HepG2 (cell line): Measurements from ENCODE around the gene ARIH1. TPM values are rescaled to one million over a fixed set of nuclear protein-coding genes. Genes with fewer than 3 reads are reported as not detected.

Experiments used
- ARNTL ChIP-seq: sonication (generic); formaldehyde crosslinking; IDR thresholded peaks from 2 replicates; pipeline ENCODE4 v1.4.0; 2020; ENCODE audit warnings: mild to moderate bottlenecking, missing genetic modification reagents
- CEBPZ ChIP-seq: IDR thresholded peaks from 2 replicates; pipeline ENCODE4 v1.6.1; 2012; ENCODE audit warnings: low read length, improper control_type of control experiment
- NAIF1 ChIP-seq: sonication (generic); formaldehyde crosslinking; IDR thresholded peaks from 2 replicates; pipeline ENCODE4 v1.5.0; 2020; ENCODE audit warnings: mild to moderate bottlenecking, missing genetic modification reagents, borderline replicate concordance
- POLR2AphosphoS5 ChIP-seq: IDR thresholded peaks from 2 replicates; pipeline ENCODE4 v1.6.1; 2012; ENCODE audit warnings: low read depth, low read length
- ZGPAT ChIP-seq: IDR thresholded peaks from 2 replicates; pipeline ENCODE4 v1.6.1; 2016; ENCODE audit warnings: mild to moderate bottlenecking
- ZNF432 ChIP-seq: sonication (generic); formaldehyde crosslinking; IDR thresholded peaks from 2 replicates; pipeline ENCODE4 v1.5.0; 2020; ENCODE audit warnings: missing genetic modification reagents, mild to moderate bottlenecking, borderline replicate concordance
- ZNF609 ChIP-seq: sonication (generic); formaldehyde crosslinking; IDR thresholded peaks from 2 replicates; pipeline ENCODE4 v1.4.0; 2020; ENCODE audit warnings: mild to moderate bottlenecking, missing genetic modification reagents, borderline replicate concordance
- ZNF788 ChIP-seq: sonication (generic); formaldehyde crosslinking; IDR thresholded peaks from 2 replicates; pipeline ENCODE4 v1.5.0; 2020; ENCODE audit warnings: mild to moderate bottlenecking, missing genetic modification reagents, borderline replicate concordance
- polyA plus RNA-seq, 8 experiments: library from polyadenylated mRNA; depleted of rRNA in 3 of 8; stranded (reverse) in 7 of 8; unstranded in 1 of 8; fragments of >200 nt; fragmentation: Illumina TruSeq in 4 of 8; extraction: Trizol in 4 of 8; gene quantifications; 2 replicates each; pipeline versions ENCODE4 v1.2.1 to v1.2.3, GENCODE V29; 2011 to 2016; ENCODE audit warnings: low read depth in 4 of 8, missing spikeins in 1 of 8, mixed read lengths in 1 of 8; ENCODE audit not compliant: insufficient read depth in 1 of 8
- total RNA-seq, 5 experiments: library from RNA; depleted of rRNA; stranded (reverse); fragments of >200 nt; fragmentation: Illumina TruSeq; extraction: Trizol; gene quantifications; 2 replicates each; pipeline ENCODE4 v1.2.3, GENCODE V29; 2016; ENCODE audit warnings: low read depth in 1 of 5
- TF ChIP-seq, protein P1 (sequence below): sonication (generic); formaldehyde crosslinking; IDR thresholded peaks from 2 replicates; pipeline ENCODE4 v1.5.0; 2020; ENCODE audit warnings: mild to moderate bottlenecking, missing genetic modification reagents
- TF ChIP-seq, protein P2 (sequence below): sonication (generic); formaldehyde crosslinking; IDR thresholded peaks from 2 replicates; pipeline ENCODE4 v1.5.1; 2020; ENCODE audit warnings: mild to moderate bottlenecking, missing genetic modification reagents, moderate library complexity

The ARIH1 gene
- total and polyA plus RNA-seq, 2 of the 13 experiments (the other 11 are each of a cell fraction or from before 2014, with no cell fraction given): 38.8 to 59.8 TPM

DNA sequence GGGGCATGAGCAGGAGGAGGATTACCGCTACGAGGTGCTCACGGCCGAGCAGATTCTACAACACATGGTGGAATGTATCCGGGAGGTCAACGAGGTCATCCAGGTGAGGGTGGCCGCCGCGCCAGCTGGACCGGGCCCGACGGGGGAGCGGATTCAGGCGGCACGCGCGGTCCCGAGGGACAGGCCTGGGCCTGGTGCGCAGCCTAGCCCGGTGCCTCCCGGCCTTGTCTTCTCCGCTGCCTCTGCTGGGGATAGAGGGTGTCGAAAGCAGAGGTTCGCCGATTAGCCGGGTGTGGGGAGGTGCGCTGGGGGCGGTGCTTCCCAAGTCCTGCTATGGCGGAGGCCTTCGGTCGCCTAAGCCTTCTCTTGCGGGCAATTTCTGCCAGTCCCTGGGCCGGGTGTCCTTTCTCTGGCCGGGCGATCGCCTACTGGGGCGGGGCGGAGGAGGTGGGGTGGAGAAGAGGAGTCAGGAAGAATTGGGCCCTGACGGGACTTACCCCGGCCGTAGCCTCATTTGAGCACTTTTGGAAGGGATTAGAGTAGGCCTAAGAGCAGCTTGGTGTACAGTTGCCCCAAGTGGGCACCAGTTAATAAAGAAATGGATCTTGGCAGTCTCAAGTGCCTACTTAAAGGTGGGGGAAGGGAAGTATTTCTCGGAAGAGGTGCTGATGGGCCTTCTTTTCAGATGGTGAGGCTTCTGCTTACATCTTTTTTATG, 940 bp downstream of the ARIH1 start (continued):
- TF ChIP-seq ZNF609 (0 out of 2 replicates have a peak, but pooled peaks have one; percentile 14), NAIF1 (no peak), ARNTL (CRISPR knock-in tag) (no peak), POLR2AphosphoS5 (peak; percentile 47; the same call in 1 of the 2 replicates), ZNF788 (no peak), ZNF432 (CRISPR knock-in tag) (no peak), ZGPAT (CRISPR knock-in tag) (no peak), CEBPZ (no peak)
- TF ChIP-seq, protein P1, sequence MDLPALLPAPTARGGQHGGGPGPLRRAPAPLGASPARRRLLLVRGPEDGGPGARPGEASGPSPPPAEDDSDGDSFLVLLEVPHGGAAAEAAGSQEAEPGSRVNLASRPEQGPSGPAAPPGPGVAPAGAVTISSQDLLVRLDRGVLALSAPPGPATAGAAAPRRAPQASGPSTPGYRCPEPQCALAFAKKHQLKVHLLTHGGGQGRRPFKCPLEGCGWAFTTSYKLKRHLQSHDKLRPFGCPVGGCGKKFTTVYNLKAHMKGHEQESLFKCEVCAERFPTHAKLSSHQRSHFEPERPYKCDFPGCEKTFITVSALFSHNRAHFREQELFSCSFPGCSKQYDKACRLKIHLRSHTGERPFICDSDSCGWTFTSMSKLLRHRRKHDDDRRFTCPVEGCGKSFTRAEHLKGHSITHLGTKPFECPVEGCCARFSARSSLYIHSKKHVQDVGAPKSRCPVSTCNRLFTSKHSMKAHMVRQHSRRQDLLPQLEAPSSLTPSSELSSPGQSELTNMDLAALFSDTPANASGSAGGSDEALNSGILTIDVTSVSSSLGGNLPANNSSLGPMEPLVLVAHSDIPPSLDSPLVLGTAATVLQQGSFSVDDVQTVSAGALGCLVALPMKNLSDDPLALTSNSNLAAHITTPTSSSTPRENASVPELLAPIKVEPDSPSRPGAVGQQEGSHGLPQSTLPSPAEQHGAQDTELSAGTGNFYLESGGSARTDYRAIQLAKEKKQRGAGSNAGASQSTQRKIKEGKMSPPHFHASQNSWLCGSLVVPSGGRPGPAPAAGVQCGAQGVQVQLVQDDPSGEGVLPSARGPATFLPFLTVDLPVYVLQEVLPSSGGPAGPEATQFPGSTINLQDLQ (CRISPR knock-in tag): peak; percentile 80
- TF ChIP-seq, protein P2, sequence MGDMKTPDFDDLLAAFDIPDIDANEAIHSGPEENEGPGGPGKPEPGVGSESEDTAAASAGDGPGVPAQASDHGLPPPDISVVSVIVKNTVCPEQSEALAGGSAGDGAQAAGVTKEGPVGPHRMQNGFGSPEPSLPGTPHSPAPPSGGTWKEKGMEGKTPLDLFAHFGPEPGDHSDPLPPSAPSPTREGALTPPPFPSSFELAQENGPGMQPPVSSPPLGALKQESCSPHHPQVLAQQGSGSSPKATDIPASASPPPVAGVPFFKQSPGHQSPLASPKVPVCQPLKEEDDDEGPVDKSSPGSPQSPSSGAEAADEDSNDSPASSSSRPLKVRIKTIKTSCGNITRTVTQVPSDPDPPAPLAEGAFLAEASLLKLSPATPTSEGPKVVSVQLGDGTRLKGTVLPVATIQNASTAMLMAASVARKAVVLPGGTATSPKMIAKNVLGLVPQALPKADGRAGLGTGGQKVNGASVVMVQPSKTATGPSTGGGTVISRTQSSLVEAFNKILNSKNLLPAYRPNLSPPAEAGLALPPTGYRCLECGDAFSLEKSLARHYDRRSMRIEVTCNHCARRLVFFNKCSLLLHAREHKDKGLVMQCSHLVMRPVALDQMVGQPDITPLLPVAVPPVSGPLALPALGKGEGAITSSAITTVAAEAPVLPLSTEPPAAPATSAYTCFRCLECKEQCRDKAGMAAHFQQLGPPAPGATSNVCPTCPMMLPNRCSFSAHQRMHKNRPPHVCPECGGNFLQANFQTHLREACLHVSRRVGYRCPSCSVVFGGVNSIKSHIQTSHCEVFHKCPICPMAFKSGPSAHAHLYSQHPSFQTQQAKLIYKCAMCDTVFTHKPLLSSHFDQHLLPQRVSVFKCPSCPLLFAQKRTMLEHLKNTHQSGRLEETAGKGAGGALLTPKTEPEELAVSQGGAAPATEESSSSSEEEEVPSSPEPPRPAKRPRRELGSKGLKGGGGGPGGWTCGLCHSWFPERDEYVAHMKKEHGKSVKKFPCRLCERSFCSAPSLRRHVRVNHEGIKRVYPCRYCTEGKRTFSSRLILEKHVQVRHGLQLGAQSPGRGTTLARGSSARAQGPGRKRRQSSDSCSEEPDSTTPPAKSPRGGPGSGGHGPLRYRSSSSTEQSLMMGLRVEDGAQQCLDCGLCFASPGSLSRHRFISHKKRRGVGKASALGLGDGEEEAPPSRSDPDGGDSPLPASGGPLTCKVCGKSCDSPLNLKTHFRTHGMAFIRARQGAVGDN: peak; percentile 67
